ENCODE results near the gene ALG6.
A peak's percentile ranks its signal among the peaks of the same experiment; 100 is the strongest.

The ALG6 gene

GRCh38 chr1:63367215-63368103 lies at the start of gene ALG6:
Gene ALG6, plus strand, starts transcription at chr1:63367627. Its CDS starts 3,351 bp downstream, at chr1:63370978.
- peak; percentile 94 to 95 for ATAC-seq

- ATAC-seq, result no peak
Measured at GRCh38 chr1:63317817-63318152, 49.6 kb upstream of the ALG6 start.

GRCh38 chr1:63318201-63318979 lies 49.0 kb upstream of the ALG6 start:
- no peak for ATAC-seq

- no peak for ATAC-seq
Measured at GRCh38 chr1:63319046-63320021, 48.1 kb upstream of the ALG6 start.

- no peak for ATAC-seq
Measured at GRCh38 chr1:63320022-63320721, 47.3 kb upstream of the ALG6 start.

GRCh38 chr1:63321066-63321784 lies 46.2 kb upstream of the ALG6 start:
- no peak for ATAC-seq

GRCh38 chr1:63321785-63322113 lies 45.7 kb upstream of the ALG6 start:
- ATAC-seq, result no peak

GRCh38 chr1:63322114-63322943 lies 45.1 kb upstream of the ALG6 start, which contains the start of gene FOXD3:
Gene FOXD3, plus strand, starts transcription at chr1:63322567. Its CDS starts 492 bp downstream, at chr1:63323059.
- ATAC-seq, result peak; percentile 25 to 27

GRCh38 chr1:63322944-63323864 lies 44.2 kb upstream of the ALG6 start:
- peak; percentile 36 to 39 for ATAC-seq

GRCh38 chr1:63323865-63324778 lies 43.3 kb upstream of the ALG6 start:
- ATAC-seq, result no peak

- no peak for ATAC-seq
Measured at GRCh38 chr1:63324779-63325119, 42.7 kb upstream of the ALG6 start.

- ATAC-seq, result no peak
Measured at GRCh38 chr1:63325279-63325985, 42.0 kb upstream of the ALG6 start.

GRCh38 chr1:63326106-63326472 lies 41.3 kb upstream of the ALG6 start:
- no peak for ATAC-seq

- ATAC-seq, result no peak
Measured at GRCh38 chr1:63326473-63327380, 40.7 kb upstream of the ALG6 start.

- peak in 1 of 2 donors; percentile 20 for ATAC-seq
Measured at GRCh38 chr1:63327417-63328054, 39.9 kb upstream of the ALG6 start.

- ATAC-seq, result no peak
Measured at GRCh38 chr1:63328122-63328521, 39.3 kb upstream of the ALG6 start.
